HFFc6 (cell line): ENCODE results near the gene CDK5R2. TPM values are rescaled to one million over a fixed set of nuclear protein-coding genes. Genes with fewer than 3 reads are reported as not detected.

Experiments used
- DNase-seq: peaks from one replicate; pipeline ENCODE4 v3.0.0-alpha.2; 2018
- H3K27ac Mint-ChIP-seq: 2 replicates; pipeline ENCODE4 v1.8.0; 2020; ENCODE audit warnings: mild to moderate bottlenecking, mixed read lengths
- H3K27me3 Mint-ChIP-seq: 2 replicates; pipeline ENCODE4 v1.8.0; 2021; ENCODE audit warnings: mild to moderate bottlenecking, moderate library complexity, mixed read lengths; ENCODE audit not compliant: insufficient read depth
- H3K36me3 Mint-ChIP-seq: 2 replicates; pipeline ENCODE4 v1.8.0; 2021; ENCODE audit warnings: low read depth, mixed read lengths
- H3K4me1 Mint-ChIP-seq: 2 replicates; pipeline ENCODE4 v1.8.0; 2020; ENCODE audit warnings: low read depth, mixed read lengths
- H3K4me3 Mint-ChIP-seq: 2 replicates; pipeline ENCODE4 v1.8.0; 2020; ENCODE audit warnings: mild to moderate bottlenecking, moderate library complexity, mixed read lengths
- H3K9me3 Mint-ChIP-seq: 2 replicates; pipeline ENCODE4 v1.8.0; 2020; ENCODE audit warnings: mild to moderate bottlenecking, mixed read lengths
- CTCF ChIP-seq: fragments of 200-600 bp; sonication (generic); IDR thresholded peaks from 2 replicates; pipeline ENCODE4 v1.5.0; 2021; ENCODE audit warnings: antibody characterized with exemption, mild to moderate bottlenecking
- microRNA-seq: library from miRNA; unstranded; fragments of <30 nt; microRNA quantifications from one replicate; pipeline ENCODE4, GENCODE V29; 2019
- total RNA-seq, 6 experiments: library from RNA; stranded (reverse); fragmentation: NEBNext Ultra II Directional; extraction: Animal tissue kit (Norgen Biotek cat#: 25700); gene quantifications; 2 replicates in 1 of 6; 3 replicates in 5 of 6; pipeline ENCODE4 v1.2.3, GENCODE V29; 2021

CDK5R2 gene
- total RNA-seq, 6 experiments from 2014 or later, result 0.07 to 0.15 (median 0.08) TPM; not detected in 2

DNA sequence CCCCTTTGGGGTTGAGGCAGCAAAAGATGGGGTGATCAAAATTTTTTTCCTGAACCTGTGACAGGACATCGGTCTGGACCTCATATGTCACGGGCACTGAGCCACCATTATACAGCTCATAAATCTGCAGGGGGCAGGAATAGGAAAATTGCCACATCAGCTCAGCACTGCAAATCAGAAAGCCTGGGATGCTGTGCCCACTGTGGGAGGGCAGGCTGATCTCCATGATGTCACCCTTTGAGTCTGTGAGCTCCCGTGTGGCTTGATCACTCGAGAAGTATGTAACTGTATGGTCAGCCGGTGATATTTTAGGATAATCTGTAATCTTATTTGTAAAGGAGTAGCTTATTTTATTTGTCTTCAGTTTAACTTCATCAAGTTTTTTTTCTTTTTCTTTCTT is 51.4 kb downstream of the CDK5R2 start:
- TF ChIP-seq CTCF, result no peak
- Mint-ChIP-seq H3K36me3 (no peaks in the 10 kb centered on the region), H3K9me3 (no peaks in the 10 kb centered on the region), H3K4me3 (no peak overlapping the region), H3K4me1 (no peaks in the 10 kb centered on the region), H3K27ac (no peak overlapping the region), H3K27me3 (peaks cover 38% of the 10 kb centered on the region)
- no peak for DNase-seq

Small RNA genes within 50 kb of the gene (microRNA-seq; reads per million reads assigned to microRNA genes)
- 3.9 reads per million for gene MIR375

Other genes starting within 250 kb of the CDK5R2 start
- 10 to 100 TPM; 16.1 to 19.6 (median 17.0) TPM for gene TTLL4, start 248.8 kb upstream of the CDK5R2 start, total RNA-seq
- gene CYP27A1, start 177.5 kb upstream of the CDK5R2 start, total RNA-seq, result under 1 TPM in 4 of 6 experiments, not detected in 2; 0.18 to 0.26 (median 0.21) TPM
- gene PRKAG3, start 127.9 kb upstream of the CDK5R2 start, total RNA-seq, result not detected
- gene WNT6, start 99.9 kb upstream of the CDK5R2 start, total RNA-seq, result not detected
- not detected for gene WNT10A, start 78.8 kb upstream of the CDK5R2 start, total RNA-seq
- gene FEV, start 25.5 kb downstream of the CDK5R2 start, total RNA-seq, result not detected
- gene CRYBA2, start 33.8 kb downstream of the CDK5R2 start, total RNA-seq, result not detected
- gene CFAP65, start 81.8 kb downstream of the CDK5R2 start, total RNA-seq, result not detected
- not detected for gene IHH, start 101.3 kb downstream of the CDK5R2 start, total RNA-seq
- 10 to 100 TPM; 12.0 to 16.6 (median 14.1) TPM for gene NHEJ1, start 201.1 kb downstream of the CDK5R2 start, total RNA-seq
- 1 to 10 TPM in 2 of 6 experiments, under 1 TPM in 4; 0.36 to 1.5 (median 0.88) TPM for gene SLC23A3, start 210.4 kb downstream of the CDK5R2 start, total RNA-seq
- gene CNPPD1, start 217.3 kb downstream of the CDK5R2 start, total RNA-seq, result 10 to 100 TPM; 37.9 to 46.2 (median 42.2) TPM
- gene RETREG2, start 218.6 kb downstream of the CDK5R2 start, total RNA-seq, result 100 to 1,000 TPM in 1 of 6 experiments, 10 to 100 TPM in 5; 77.3 to 102 (median 85.5) TPM
- gene ZFAND2B, start 247.1 kb downstream of the CDK5R2 start, total RNA-seq, result 10 to 100 TPM; 28.8 to 39.6 (median 33.1) TPM